ENCODE results near the gene PSMB4.

- TF ChIP-seq CTCF (IDR thresholded peaks at IDR 0.05) (no peak), POLR2A (IDR thresholded peaks at IDR 0.05) (no peak)
Measured at GRCh38 chr1:151401860-151402259, 2.5 kb downstream of the PSMB4 start.
